Measurements from ENCODE around the gene NTHL1. TPM values are rescaled to one million over a fixed set of nuclear protein-coding genes. Genes with fewer than 3 reads are reported as not detected.

NTHL1 gene
- total and polyA plus RNA-seq, 2 of the 13 experiments (the other 11 are each of a cell fraction or from before 2014, with no cell fraction given) = 47.5 to 64.9 TPM

- TF ChIP-seq ZNF724P (CRISPR knock-in tag; IDR thresholded peaks at IDR 0.05; ENCODE audit: borderline replicate concordance) (0 out of 2 replicates have a peak, but pooled peaks have one; percentile 18), HOXA5 (CRISPR knock-in tag; IDR thresholded peaks at IDR 0.05) (no peak), PAF1 (CRISPR knock-in tag; IDR thresholded peaks at IDR 0.05) (no peak), KDM2A (CRISPR knock-in tag; IDR thresholded peaks at IDR 0.05; ENCODE audit: borderline replicate concordance, low read depth) (peak; percentile 49; the same call in 1 of the 2 replicates), ZNF770 (CRISPR knock-in tag; IDR thresholded peaks at IDR 0.05) (peak; percentile 60), GTF3A (CRISPR knock-in tag; conservative IDR thresholded peaks at IDR 0.05) (no peak), ZNF709 (CRISPR knock-in tag; IDR thresholded peaks at IDR 0.05) (no peak), TARDBP (CRISPR knock-in tag; IDR thresholded peaks at IDR 0.05) (no peak), POLR2G (IDR thresholded peaks at IDR 0.05; ENCODE audit: low read depth, low read length) (no peak), ZNF512B (CRISPR knock-in tag; IDR thresholded peaks at IDR 0.05; ENCODE audit: borderline replicate concordance) (no peak), SOX13 (IDR thresholded peaks at IDR 0.05) (no peak), SOX13 (CRISPR knock-in tag; conservative IDR thresholded peaks at IDR 0.05 in 1 of 2, IDR thresholded peaks at IDR 0.05 in 1 of 2) (no peak), ZNF687 (CRISPR knock-in tag; IDR thresholded peaks at IDR 0.05) (peak; percentile 76), ZNF251 (CRISPR knock-in tag; IDR thresholded peaks at IDR 0.05) (no peak), KLF13 (CRISPR knock-in tag; IDR thresholded peaks at IDR 0.05) (no peak), ZNF503 (CRISPR knock-in tag; IDR thresholded peaks at IDR 0.05) (no peak), POLR2AphosphoS5 (IDR thresholded peaks at IDR 0.05; ENCODE audit: low read depth, low read length) (no peak; the same call in 1 of the 2 replicates)
These were observed 57.1 kb downstream of the NTHL1 start (continued) for GRCh38 chr16:1990351-1991134.
